ENCODE results near the gene SLC34A2.

GRCh38 chr4:25696409-25696808 lies 40.8 kb downstream of the SLC34A2 start:
- TF ChIP-seq USF2 (CRISPR knock-in tag; IDR thresholded peaks at IDR 0.05) (no peak), CTCF (IDR thresholded peaks at IDR 0.05) (no peak), OVOL2 (CRISPR knock-in tag; IDR thresholded peaks at IDR 0.05; ENCODE audit: borderline replicate concordance) (no peak), NR1H2 (CRISPR knock-in tag; IDR thresholded peaks at IDR 0.05) (no peak), CREB1 (CRISPR knock-in tag; IDR thresholded peaks at IDR 0.05) (no peak), KAT7 (CRISPR knock-in tag; IDR thresholded peaks at IDR 0.05; ENCODE audit: borderline replicate concordance) (no peak), SP1 (CRISPR knock-in tag; conservative IDR thresholded peaks at IDR 0.05) (no peak), RELA (CRISPR knock-in tag; IDR thresholded peaks at IDR 0.05; ENCODE audit: borderline replicate concordance) (no peak), ZNF263 (CRISPR knock-in tag; IDR thresholded peaks at IDR 0.05; ENCODE audit: low read depth) (no peak)
- TF ChIP-seq, protein P1, sequence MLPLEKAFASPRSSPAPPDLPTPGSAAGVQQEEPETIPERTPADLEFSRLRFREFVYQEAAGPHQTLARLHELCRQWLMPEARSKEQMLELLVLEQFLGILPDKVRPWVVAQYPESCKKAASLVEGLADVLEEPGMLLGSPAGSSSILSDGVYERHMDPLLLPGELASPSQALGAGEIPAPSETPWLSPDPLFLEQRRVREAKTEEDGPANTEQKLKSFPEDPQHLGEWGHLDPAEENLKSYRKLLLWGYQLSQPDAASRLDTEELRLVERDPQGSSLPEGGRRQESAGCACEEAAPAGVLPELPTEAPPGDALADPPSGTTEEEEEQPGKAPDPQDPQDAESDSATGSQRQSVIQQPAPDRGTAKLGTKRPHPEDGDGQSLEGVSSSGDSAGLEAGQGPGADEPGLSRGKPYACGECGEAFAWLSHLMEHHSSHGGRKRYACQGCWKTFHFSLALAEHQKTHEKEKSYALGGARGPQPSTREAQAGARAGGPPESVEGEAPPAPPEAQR (CRISPR knock-in tag; IDR thresholded peaks at IDR 0.05) = no peak
- TF ChIP-seq, protein P2, sequence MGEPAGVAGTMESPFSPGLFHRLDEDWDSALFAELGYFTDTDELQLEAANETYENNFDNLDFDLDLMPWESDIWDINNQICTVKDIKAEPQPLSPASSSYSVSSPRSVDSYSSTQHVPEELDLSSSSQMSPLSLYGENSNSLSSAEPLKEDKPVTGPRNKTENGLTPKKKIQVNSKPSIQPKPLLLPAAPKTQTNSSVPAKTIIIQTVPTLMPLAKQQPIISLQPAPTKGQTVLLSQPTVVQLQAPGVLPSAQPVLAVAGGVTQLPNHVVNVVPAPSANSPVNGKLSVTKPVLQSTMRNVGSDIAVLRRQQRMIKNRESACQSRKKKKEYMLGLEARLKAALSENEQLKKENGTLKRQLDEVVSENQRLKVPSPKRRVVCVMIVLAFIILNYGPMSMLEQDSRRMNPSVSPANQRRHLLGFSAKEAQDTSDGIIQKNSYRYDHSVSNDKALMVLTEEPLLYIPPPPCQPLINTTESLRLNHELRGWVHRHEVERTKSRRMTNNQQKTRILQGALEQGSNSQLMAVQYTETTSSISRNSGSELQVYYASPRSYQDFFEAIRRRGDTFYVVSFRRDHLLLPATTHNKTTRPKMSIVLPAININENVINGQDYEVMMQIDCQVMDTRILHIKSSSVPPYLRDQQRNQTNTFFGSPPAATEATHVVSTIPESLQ (CRISPR knock-in tag; IDR thresholded peaks at IDR 0.05) = no peak

All from WTC11 (cell line).